ENCODE results near the gene MASP1.

Gene MASP1

GRCh38 chr3:187295316-187296034 is 3.9 kb upstream of the MASP1 start:
- H3K4me3 ChIP-seq (ENCODE audit: low read depth, low read length): no peak overlapping the region

GRCh38 chr3:187293516-187294430 is 2.2 kb upstream of the MASP1 start:
- no peak overlapping the region for H3K4me3 ChIP-seq (ENCODE audit: low read depth, low read length)

GRCh38 chr3:187292631-187293515 is 1.3 kb upstream of the MASP1 start:
- no peak overlapping the region for H3K4me3 ChIP-seq (ENCODE audit: low read depth, low read length)

GRCh38 chr3:187292181-187292580 is 644 bp upstream of the MASP1 start:
- H3K4me3 ChIP-seq (ENCODE audit: low read depth, low read length): no peak overlapping the region

- H3K4me3 ChIP-seq (ENCODE audit: low read depth, low read length): peak overlapping the region; percentile 40
Measured at GRCh38 chr3:187291001-187291511, 481 bp downstream of the MASP1 start.

GRCh38 chr3:187290503-187290902 is 1.0 kb downstream of the MASP1 start:
- no peak overlapping the region for H3K4me3 ChIP-seq (ENCODE audit: low read depth, low read length)

GRCh38 chr3:187288855-187289605 is 2.5 kb downstream of the MASP1 start:
- no peak overlapping the region for H3K4me3 ChIP-seq (ENCODE audit: low read depth, low read length)

GRCh38 chr3:187288131-187288854 is 3.2 kb downstream of the MASP1 start:
- no peak overlapping the region for H3K4me3 ChIP-seq (ENCODE audit: low read depth, low read length)

- H3K4me3 ChIP-seq (ENCODE audit: low read depth, low read length): no peak overlapping the region
Measured at GRCh38 chr3:187287256-187287655, 4.3 kb downstream of the MASP1 start.

GRCh38 chr3:187286467-187287059 is 5.0 kb downstream of the MASP1 start:
- no peak overlapping the region for H3K4me3 ChIP-seq (ENCODE audit: low read depth, low read length)

GRCh38 chr3:187281191-187281714 is 10.3 kb downstream of the MASP1 start:
- H3K4me3 ChIP-seq (ENCODE audit: low read depth, low read length): no peak overlapping the region

GRCh38 chr3:187280644-187281043 is 10.9 kb downstream of the MASP1 start:
- H3K4me3 ChIP-seq (ENCODE audit: low read depth, low read length): no peak overlapping the region

GRCh38 chr3:187277129-187277462 is 14.4 kb downstream of the MASP1 start:
- no peak overlapping the region for H3K4me3 ChIP-seq (ENCODE audit: low read depth, low read length)

- H3K4me3 ChIP-seq (ENCODE audit: low read depth, low read length): no peak overlapping the region
Measured at GRCh38 chr3:187276397-187277128, 15.0 kb downstream of the MASP1 start.

GRCh38 chr3:187274977-187275338 is 16.6 kb downstream of the MASP1 start:
- no peak overlapping the region for H3K4me3 ChIP-seq (ENCODE audit: low read depth, low read length)

- no peak overlapping the region for H3K4me3 ChIP-seq (ENCODE audit: low read depth, low read length)
Measured at GRCh38 chr3:187274315-187274976, 17.1 kb downstream of the MASP1 start.

- no peak overlapping the region for H3K4me3 ChIP-seq (ENCODE audit: low read depth, low read length)
Measured at GRCh38 chr3:187271582-187271981, 20.0 kb downstream of the MASP1 start.

- no peak overlapping the region for H3K4me3 ChIP-seq (ENCODE audit: low read depth, low read length)
Measured at GRCh38 chr3:187269486-187269885, 22.1 kb downstream of the MASP1 start.
